GM21526 (cell line): ENCODE data around the gene PDGFA.

ENCODE experiments used
- ATAC-seq: cut with Tn5 transposase; IDR thresholded peaks from one replicate; pipeline ENCODE4 v1.9.1; 2021; ENCODE audit warnings: moderate library complexity; ENCODE audit not compliant: unreplicated experiment, low FRiP score

PDGFA gene

DNA sequence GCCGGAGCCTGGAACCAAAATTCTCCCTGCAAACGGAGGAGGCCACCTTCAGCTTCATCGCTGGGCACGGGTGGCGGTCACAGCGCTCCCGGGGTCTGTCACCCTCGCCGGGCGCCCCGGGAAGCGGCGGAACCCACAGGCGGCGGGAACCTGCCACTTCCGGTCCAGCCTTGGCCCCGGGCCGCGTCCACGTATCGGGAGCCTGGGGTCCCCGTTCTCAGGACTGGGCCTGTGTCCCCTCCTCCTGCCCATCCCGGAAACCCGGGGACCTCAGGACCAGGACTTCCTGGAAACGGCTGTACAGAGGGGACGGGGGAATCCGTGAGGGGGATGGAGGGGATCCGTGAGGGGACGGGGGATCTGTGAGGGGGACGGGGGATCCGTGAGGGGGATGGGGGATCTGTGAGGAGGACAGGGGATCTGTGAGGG, 25.4 kb downstream of the PDGFA start:
- ATAC-seq, result no peak

DNA sequence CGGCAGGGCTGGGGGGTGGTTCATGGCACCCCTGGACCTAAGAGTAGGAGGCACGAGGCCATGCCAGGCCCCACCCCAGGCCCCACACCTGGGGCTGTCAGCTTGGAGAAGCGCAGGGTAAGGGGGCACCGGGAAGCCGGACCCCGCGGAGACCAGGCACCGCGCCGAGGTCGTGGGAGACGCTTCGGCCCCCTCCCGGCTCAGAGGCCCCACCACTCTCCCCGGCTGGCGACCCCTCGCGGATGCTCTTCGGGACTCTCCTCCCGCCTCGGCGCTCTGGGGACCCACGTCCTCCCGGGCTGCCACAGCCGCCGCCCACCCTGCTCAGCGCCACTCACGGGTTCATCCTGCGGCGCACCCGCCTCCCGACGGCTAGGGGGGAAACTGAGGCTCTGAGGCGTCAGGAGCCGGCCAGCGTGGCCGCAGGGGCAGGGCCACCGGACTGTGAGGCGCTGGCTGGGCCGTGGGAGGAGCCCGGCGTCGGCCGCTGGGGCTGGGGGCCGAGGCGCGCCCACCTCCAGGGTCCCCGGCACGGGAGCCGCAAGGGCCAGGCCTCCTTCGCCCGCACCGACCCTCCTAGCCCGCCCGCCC, 25.9 kb downstream of the PDGFA start:
- no peak for ATAC-seq

- no peak for ATAC-seq
These were observed 27.0 kb downstream of the PDGFA start for GRCh38 chr7:492714-493065.

- no peak for ATAC-seq
These were observed 27.5 kb downstream of the PDGFA start for GRCh38 chr7:491958-492713.

GRCh38 chr7:491292-491957, 28.2 kb downstream of the PDGFA start:
- ATAC-seq, result no peak

DNA sequence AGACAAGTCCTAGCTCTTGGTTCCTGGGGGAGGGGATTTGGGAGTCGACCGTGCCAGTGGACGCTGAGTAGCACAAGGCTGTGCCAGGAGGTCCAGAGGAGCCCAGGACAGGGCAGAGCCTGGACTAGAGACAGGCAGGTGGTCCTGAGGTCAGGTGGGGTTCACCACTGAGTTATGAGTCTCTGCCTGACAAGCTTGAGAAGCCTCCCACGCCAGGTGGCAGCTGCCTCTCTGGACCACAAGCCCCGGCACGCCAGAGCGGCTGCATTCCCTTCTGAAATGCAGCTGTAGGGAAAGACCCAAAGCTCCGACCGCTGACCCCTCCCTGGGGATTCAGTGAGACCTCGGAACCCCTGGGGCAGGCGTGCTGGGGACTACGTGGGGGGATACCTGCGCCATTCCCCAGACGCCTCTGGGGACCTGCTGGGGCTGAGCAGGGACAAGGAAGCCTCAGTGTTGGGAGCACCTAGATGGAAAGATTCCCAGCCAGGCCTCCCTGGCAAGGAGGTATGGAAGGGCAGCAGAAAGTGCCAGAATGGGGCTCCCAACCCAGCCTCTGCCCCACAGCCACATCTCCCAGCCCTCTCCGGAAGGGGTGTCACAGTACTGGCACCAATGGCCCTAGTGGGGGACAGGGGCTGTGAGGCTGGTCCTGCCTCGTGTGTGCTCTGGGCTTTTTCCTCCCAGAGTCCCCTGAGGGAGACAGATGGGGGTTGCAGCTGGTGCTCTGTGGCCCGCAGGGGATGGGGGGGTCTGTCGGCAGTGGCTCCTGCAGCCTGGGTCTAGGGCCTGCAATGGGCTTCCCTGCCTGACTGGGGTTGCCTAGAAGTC, 29.0 kb downstream of the PDGFA start:
- no peak for ATAC-seq

- ATAC-seq, result no peak
These were observed 29.8 kb downstream of the PDGFA start for GRCh38 chr7:489876-490275.

- ATAC-seq, result no peak
These were observed 33.4 kb downstream of the PDGFA start for GRCh38 chr7:486216-486743.

DNA sequence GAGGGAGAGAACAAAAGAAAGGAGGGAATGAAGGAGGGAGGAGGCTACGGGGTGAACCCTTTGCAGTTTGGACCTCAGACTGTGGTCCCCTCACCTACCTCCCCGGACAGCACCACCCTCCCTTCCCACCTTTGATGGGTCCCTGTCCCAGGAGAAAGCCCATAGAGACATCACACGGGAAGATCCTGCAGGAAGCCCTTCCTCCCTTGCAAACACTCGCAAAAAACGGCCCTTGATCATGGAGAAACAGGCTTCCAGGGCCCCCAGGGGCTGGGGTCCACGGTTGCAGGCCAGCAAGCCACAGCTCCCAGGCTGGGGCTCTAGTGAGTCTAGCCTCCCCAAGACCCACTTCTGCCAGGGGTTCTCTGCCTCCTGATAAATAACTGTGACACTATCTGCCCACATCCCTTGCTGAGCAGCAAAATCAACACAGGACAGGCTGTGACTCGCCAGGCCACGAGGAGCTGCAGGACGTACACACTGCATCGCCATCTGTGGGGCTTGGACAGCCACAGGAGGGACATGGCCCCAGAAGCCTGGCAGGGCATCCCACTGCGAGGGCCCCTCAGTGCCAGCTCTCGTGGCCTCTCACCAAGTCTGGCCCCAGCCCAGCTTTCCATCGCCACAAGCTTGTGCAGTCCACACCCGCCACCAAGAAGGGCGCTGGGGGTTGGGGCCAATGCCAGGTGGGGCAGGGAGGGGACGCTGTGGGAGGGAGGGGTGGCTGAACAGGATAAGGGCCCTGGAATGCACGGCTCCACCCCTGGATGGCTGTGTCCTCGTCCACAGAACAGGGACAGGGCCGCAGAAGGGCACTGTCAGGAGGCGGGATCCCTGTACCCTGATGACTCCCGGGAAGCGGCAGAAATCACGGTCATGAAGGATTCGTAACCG, 34.2 kb downstream of the PDGFA start:
- ATAC-seq, result no peak

DNA sequence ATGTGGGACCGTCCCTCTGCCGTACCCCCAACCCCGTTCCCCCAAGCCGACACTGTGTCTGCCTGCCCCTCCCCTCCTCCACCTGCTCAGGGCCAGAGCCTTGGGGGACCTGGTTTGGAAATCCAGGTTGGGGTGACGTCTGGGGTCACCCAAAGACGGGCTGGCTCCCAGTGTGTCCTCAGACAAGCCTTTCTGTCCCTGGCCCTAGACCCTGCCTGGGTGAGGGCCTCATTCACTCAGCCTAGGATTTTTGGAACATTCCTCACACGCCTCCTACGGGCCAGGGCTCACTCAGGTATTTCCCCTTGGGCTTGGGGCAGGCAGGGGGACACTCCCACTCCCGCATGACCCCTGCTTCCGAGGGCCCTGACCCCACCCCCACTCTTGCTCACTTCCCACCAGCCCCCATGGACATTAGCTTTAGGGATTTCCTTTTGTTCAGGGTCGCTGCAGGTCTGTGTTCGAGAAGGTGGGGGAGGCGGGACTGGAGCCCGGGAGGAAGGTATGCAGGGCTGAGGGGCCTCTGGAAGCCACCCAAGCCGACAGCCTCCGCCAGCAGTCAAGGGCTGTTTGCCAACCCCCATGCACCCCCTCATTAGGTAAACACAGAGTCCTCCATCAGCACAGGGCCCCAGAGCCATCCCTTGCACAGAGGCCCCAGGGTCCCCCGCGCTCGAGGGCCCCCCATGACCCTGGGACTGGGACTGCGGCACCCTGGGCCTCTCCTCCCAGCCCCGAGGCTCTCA, 35.1 kb downstream of the PDGFA start:
- no peak for ATAC-seq

GRCh38 chr7:483656-484355, 35.8 kb downstream of the PDGFA start:
- no peak for ATAC-seq

DNA sequence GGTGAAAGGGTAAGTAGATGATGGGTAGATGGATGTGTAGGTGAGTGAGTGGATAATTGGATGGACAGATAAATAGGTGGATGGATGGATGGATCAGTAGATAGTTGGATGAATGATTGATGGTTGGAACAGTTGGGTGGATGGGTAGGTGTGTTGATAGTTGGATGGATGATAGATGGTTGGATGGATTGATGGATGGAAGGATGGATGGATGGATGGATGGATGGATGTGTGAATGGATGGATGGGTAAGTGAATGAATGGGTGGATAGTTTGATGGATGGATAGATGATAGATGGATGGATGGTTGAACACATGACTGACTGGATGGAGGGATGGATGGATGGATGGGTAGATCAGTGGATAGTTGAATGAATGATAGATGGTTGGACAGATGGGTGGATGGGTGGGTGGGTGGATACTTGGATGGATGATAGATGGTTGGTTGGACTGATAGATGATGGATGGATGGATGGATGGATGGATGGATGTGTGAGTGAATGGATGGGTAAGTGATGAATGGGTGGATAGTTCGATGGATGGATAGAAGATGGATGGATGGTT, 37.0 kb downstream of the PDGFA start:
- ATAC-seq, result no peak

DNA sequence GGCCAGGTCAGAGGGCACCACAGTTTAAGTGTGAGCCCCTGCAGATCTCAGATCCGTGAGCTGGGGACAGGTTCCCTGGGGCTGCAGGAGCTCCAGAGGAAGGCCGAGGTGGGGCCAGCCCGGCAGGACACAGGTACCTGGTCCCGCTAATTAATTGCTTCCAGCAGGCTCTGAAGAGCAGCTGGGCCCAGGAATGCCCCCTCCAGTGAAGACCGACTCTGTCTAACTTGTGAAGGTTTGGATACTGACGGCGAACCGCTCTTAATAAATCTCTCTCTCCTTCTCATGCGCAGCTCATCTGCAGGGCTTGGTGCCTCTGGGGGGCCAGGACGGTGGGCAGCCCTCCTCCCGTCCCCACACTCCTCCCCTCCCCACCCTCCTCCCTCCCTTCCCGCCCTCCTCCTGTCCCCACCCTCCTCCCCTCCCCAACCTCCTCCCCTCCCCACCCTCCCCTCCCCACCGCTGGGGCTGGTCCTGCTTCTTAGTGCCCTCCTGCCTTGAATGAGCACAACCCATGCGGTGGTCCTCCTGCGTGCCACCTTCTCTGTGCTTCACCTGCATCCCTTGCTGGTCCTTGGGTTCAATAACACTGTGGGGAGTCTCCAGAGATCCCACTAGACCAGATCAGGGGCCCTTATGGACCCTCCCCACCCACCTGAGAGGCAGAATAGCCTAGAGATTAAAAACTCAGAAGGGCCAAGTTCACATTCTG, 38.3 kb downstream of the PDGFA start:
- no peak for ATAC-seq

- no peak for ATAC-seq
These were observed 39.0 kb downstream of the PDGFA start for GRCh38 chr7:480531-481218.

GRCh38 chr7:479948-480499, 39.6 kb downstream of the PDGFA start:
- no peak for ATAC-seq

DNA sequence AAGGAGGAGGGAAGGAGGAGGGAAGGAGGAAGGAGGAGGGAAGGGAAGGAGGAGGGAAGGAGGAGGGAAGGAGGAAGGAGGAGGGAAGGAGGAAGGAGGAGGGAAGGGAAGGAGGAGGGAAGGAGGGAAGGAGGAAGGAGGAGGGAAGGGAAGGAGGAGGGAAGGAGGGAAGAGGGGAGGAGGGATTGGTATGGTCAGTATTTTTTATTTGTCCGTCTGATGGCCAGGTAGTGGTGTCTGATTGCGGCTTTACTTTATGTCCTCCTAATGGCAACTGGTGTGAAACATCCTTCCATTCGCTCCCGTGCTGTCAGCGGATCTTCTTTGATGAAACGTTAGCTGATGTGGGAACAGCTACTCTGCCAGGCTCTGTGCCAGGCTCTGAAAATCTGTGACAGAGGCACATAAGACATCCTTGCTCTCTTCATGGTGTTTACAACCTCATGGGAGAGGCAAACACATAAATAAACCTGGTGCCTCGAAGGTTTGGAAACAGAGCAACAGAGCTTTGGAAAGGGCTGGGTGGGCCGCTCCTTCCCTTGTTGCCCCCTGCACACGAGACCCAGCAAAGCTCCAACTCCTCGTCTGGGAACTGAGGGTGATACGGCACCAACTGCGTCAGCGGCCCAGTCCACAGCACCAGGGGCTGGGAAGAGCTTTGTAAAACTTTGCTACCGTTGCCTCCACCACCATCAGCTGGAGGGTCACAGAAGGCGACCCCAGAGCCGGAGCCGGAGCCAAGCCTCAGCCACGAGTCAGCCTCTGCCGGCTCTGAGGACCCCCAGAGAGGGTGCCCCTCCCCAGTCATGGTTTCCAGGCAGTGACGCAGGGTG, 40.3 kb downstream of the PDGFA start:
- no peak for ATAC-seq
